HFFc6 (cell line): ENCODE measurements around the gene AGT. TPM values are rescaled to one million over a fixed set of nuclear protein-coding genes. Genes with fewer than 3 reads are reported as not detected.
A peak's percentile ranks its signal among the peaks of the same experiment; 100 is the strongest.

ENCODE experiments used
- DNase-seq: peaks from one replicate; pipeline ENCODE4 v3.0.0-alpha.2; 2018
- H3K27ac Mint-ChIP-seq: 2 replicates; pipeline ENCODE4 v1.8.0; 2020; ENCODE audit warnings: mild to moderate bottlenecking, mixed read lengths
- H3K27me3 Mint-ChIP-seq: 2 replicates; pipeline ENCODE4 v1.8.0; 2021; ENCODE audit warnings: mild to moderate bottlenecking, moderate library complexity, mixed read lengths; ENCODE audit not compliant: insufficient read depth
- H3K36me3 Mint-ChIP-seq: 2 replicates; pipeline ENCODE4 v1.8.0; 2021; ENCODE audit warnings: low read depth, mixed read lengths
- H3K4me1 Mint-ChIP-seq: 2 replicates; pipeline ENCODE4 v1.8.0; 2020; ENCODE audit warnings: low read depth, mixed read lengths
- H3K4me3 Mint-ChIP-seq: 2 replicates; pipeline ENCODE4 v1.8.0; 2020; ENCODE audit warnings: mild to moderate bottlenecking, moderate library complexity, mixed read lengths
- H3K9me3 Mint-ChIP-seq: 2 replicates; pipeline ENCODE4 v1.8.0; 2020; ENCODE audit warnings: mild to moderate bottlenecking, mixed read lengths
- CTCF ChIP-seq: fragments of 200-600 bp; sonication (generic); IDR thresholded peaks from 2 replicates; pipeline ENCODE4 v1.5.0; 2021; ENCODE audit warnings: antibody characterized with exemption, mild to moderate bottlenecking
- total RNA-seq, 6 experiments: library from RNA; stranded (reverse); fragmentation: NEBNext Ultra II Directional; extraction: Animal tissue kit (Norgen Biotek cat#: 25700); gene quantifications; 2 replicates in 1 of 6; 3 replicates in 5 of 6; pipeline ENCODE4 v1.2.3, GENCODE V29; 2021

Gene AGT
- total RNA-seq, 6 experiments from 2014 or later: 0.09 to 0.19 (median 0.13) TPM; not detected in 2

GRCh38 chr1:230682274-230682673, 31.6 kb downstream of the AGT start:
- peak overlapping the region; percentile 17; the same call in 1 of the 2 replicates for H3K27ac Mint-ChIP-seq
- no peak for TF ChIP-seq CTCF
- H3K27me3 Mint-ChIP-seq: no peaks in the 10 kb centered on the region; the same call in 1 of the 2 replicates
- H3K9me3 Mint-ChIP-seq: no peaks in the 10 kb centered on the region
- H3K36me3 Mint-ChIP-seq: peaks cover 8% of the 10 kb centered on the region
- no peak overlapping the region for H3K4me3 Mint-ChIP-seq
- no peak for DNase-seq
- H3K4me1 Mint-ChIP-seq: peaks cover 24% of the 10 kb centered on the region

GRCh38 chr1:230681599-230681998, 32.3 kb downstream of the AGT start:
- no peaks in the 10 kb centered on the region for H3K9me3 Mint-ChIP-seq
- TF ChIP-seq CTCF: no peak
- peak overlapping the region; percentile 17; the same call in 1 of the 2 replicates for H3K27ac Mint-ChIP-seq
- H3K36me3 Mint-ChIP-seq: peaks cover 13% of the 10 kb centered on the region
- peaks cover 24% of the 10 kb centered on the region for H3K4me1 Mint-ChIP-seq
- H3K27me3 Mint-ChIP-seq: no peaks in the 10 kb centered on the region; the same call in 1 of the 2 replicates
- peak; percentile 68 for DNase-seq
- H3K4me3 Mint-ChIP-seq: no peak overlapping the region

- no peak overlapping the region for H3K27ac Mint-ChIP-seq
- peaks cover 24% of the 10 kb centered on the region for H3K4me1 Mint-ChIP-seq
- peaks cover 23% of the 10 kb centered on the region for H3K36me3 Mint-ChIP-seq
- DNase-seq: no peak
- TF ChIP-seq CTCF: no peak
- no peaks in the 10 kb centered on the region for H3K9me3 Mint-ChIP-seq
- no peaks in the 10 kb centered on the region; the same call in 1 of the 2 replicates for H3K27me3 Mint-ChIP-seq
- no peak overlapping the region for H3K4me3 Mint-ChIP-seq
These were observed 33.5 kb downstream of the AGT start for GRCh38 chr1:230680300-230681025.

- peaks cover 24% of the 10 kb centered on the region for H3K4me1 Mint-ChIP-seq
- H3K27me3 Mint-ChIP-seq: no peaks in the 10 kb centered on the region; the same call in 1 of the 2 replicates
- no peak for TF ChIP-seq CTCF
- H3K4me3 Mint-ChIP-seq: no peak overlapping the region
- peaks cover 23% of the 10 kb centered on the region for H3K36me3 Mint-ChIP-seq
- H3K9me3 Mint-ChIP-seq: no peaks in the 10 kb centered on the region
- no peak overlapping the region for H3K27ac Mint-ChIP-seq
- no peak for DNase-seq
These were observed 34.1 kb downstream of the AGT start for GRCh38 chr1:230679825-230680224.

GRCh38 chr1:230679192-230679591, 34.7 kb downstream of the AGT start:
- no peaks in the 10 kb centered on the region; the same call in 1 of the 2 replicates for H3K27me3 Mint-ChIP-seq
- no peak overlapping the region for H3K4me3 Mint-ChIP-seq
- H3K9me3 Mint-ChIP-seq: no peaks in the 10 kb centered on the region
- no peak overlapping the region for H3K27ac Mint-ChIP-seq
- TF ChIP-seq CTCF: no peak
- no peak for DNase-seq
- peaks cover 23% of the 10 kb centered on the region for H3K36me3 Mint-ChIP-seq
- H3K4me1 Mint-ChIP-seq: peaks cover 24% of the 10 kb centered on the region
